ENCODE results near the gene SLC23A3. TPM values are rescaled to one million over a fixed set of nuclear protein-coding genes. Genes with fewer than 3 reads are reported as not detected.

SLC23A3 gene
- polyA plus RNA-seq, 3 donors: 1.1 TPM; not detected in 2

GRCh38 chr2:219183151-219183772, 13.4 kb upstream of the SLC23A3 start:
- peak overlapping the region in 3 of 7 donors; percentile 20 to 67 (median 22) for H3K27ac Mint-ChIP-seq
- Histone ChIP-seq H3K4me3 (replicated peaks in 1 of 3; ENCODE audit: low read depth in 2 of 3, low read length in 3 of 3) (no peak overlapping the region), H3K4me1 (ENCODE audit: control insufficient read depth in 1 of 2, insufficient read depth in 2 of 2, low read length in 2 of 2) (peaks cover 28 to 43% of the 10 kb centered on the region in 2 donors), H4K20me1 (ENCODE audit: insufficient read depth, low read length) (peaks cover 57% of the 10 kb centered on the region), H3K9ac (ENCODE audit: insufficient read depth, low read length, poor library complexity, severe bottlenecking) (no peak overlapping the region), H3K79me2 (ENCODE audit: insufficient read depth, low read length) (peaks cover 30% of the 10 kb centered on the region), H3K36me3 (replicated peaks in 1 of 2; ENCODE audit: control insufficient read depth in 1 of 2, insufficient read depth in 2 of 2, low read length in 2 of 2) (peaks cover 51 to 72% of the 10 kb centered on the region in 2 donors), H3K27me3 (ENCODE audit: control insufficient read depth in 2 of 2, insufficient read depth in 2 of 2, low read length in 2 of 2) (no peaks in the 10 kb centered on the region), H3K9me3 (replicated peaks in 1 of 2; ENCODE audit: control insufficient read depth in 1 of 2, insufficient read depth in 1 of 2, low read length in 2 of 2) (no peaks in the 10 kb centered on the region), H2AFZ (ENCODE audit: insufficient read depth, low read depth, low read length, poor library complexity, severe bottlenecking) (no peak overlapping the region), H3K4me2 (replicated peaks; ENCODE audit: extremely low read depth, low read length, poor library complexity, severe bottlenecking) (no peak overlapping the region), H3K27ac (ENCODE audit: low read depth in 1 of 2, low read length in 2 of 2) (peak overlapping the region in 1 of 2 donors; percentile 58)
- H3K4me1 Mint-ChIP-seq: peaks cover 42% of the 10 kb centered on the region
- no peak for DNase-seq
- no peak overlapping the region for H3K4me3 Mint-ChIP-seq
- intact Hi-C loops (cut with micrococcal nuclease): no loop called here
- H3K36me3 Mint-ChIP-seq: peaks cover 57 to 69% of the 10 kb centered on the region in 2 donors
- H3K9me3 Mint-ChIP-seq: peaks cover 0 to 2% (median 0%) of the 10 kb centered on the region in 7 donors
- H3K27me3 Mint-ChIP-seq (ENCODE audit: low read depth in 3 of 3): peaks cover 0 to 3% (median 0%) of the 10 kb centered on the region in 3 donors
- 84% methylated on average over 3 of the region's 6 CpGs for WGBS (ENCODE audit: insufficient coverage)
- TF ChIP-seq, protein P1, sequence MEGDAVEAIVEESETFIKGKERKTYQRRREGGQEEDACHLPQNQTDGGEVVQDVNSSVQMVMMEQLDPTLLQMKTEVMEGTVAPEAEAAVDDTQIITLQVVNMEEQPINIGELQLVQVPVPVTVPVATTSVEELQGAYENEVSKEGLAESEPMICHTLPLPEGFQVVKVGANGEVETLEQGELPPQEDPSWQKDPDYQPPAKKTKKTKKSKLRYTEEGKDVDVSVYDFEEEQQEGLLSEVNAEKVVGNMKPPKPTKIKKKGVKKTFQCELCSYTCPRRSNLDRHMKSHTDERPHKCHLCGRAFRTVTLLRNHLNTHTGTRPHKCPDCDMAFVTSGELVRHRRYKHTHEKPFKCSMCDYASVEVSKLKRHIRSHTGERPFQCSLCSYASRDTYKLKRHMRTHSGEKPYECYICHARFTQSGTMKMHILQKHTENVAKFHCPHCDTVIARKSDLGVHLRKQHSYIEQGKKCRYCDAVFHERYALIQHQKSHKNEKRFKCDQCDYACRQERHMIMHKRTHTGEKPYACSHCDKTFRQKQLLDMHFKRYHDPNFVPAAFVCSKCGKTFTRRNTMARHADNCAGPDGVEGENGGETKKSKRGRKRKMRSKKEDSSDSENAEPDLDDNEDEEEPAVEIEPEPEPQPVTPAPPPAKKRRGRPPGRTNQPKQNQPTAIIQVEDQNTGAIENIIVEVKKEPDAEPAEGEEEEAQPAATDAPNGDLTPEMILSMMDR (IDR thresholded peaks at IDR 0.05): no peak

DNA sequence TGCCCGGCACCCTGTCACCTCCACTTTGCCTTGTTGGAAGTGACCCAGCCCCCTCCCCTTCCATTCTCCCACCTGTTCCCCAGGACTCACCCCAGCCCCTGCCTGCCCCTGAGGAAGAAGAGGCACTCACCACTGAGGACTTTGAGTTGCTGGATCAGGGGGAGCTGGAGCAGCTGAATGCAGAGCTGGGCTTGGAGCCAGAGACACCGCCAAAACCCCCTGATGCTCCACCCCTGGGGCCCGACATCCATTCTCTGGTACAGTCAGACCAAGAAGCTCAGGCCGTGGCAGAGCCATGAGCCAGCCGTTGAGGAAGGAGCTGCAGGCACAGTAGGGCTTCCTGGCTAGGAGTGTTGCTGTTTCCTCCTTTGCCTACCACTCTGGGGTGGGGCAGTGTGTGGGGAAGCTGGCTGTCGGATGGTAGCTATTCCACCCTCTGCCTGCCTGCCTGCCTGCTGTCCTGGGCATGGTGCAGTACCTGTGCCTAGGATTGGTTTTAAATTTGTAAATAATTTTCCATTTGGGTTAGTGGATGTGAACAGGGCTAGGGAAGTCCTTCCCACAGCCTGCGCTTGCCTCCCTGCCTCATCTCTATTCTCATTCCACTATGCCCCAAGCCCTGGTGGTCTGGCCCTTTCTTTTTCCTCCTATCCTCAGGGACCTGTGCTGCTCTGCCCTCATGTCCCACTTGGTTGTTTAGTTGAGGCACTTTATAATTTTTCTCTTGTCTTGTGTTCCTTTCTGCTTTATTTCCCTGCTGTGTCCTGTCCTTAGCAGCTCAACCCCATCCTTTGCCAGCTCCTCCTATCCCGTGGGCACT, 12.7 kb upstream of the SLC23A3 start:
- Histone ChIP-seq H3K79me2 (ENCODE audit: insufficient read depth, low read length) (peaks cover 32% of the 10 kb centered on the region), H3K9me3 (replicated peaks in 1 of 2; ENCODE audit: control insufficient read depth in 1 of 2, insufficient read depth in 1 of 2, low read length in 2 of 2) (no peaks in the 10 kb centered on the region), H3K4me3 (replicated peaks in 1 of 3; ENCODE audit: low read depth in 2 of 3, low read length in 3 of 3) (peak overlapping the region in 1 of 3 experiments; percentile 18), H3K36me3 (replicated peaks in 1 of 2; ENCODE audit: control insufficient read depth in 1 of 2, insufficient read depth in 2 of 2, low read length in 2 of 2) (peaks cover 51 to 72% of the 10 kb centered on the region in 2 donors), H3K4me1 (ENCODE audit: control insufficient read depth in 1 of 2, insufficient read depth in 2 of 2, low read length in 2 of 2) (peaks cover 31 to 47% of the 10 kb centered on the region in 2 donors), H3K27me3 (ENCODE audit: control insufficient read depth in 2 of 2, insufficient read depth in 2 of 2, low read length in 2 of 2) (no peaks in the 10 kb centered on the region), H4K20me1 (ENCODE audit: insufficient read depth, low read length) (peaks cover 57% of the 10 kb centered on the region), H3K27ac (ENCODE audit: low read depth in 1 of 2, low read length in 2 of 2) (peak overlapping the region; percentile 6 to 58), H3K4me2 (replicated peaks; ENCODE audit: extremely low read depth, low read length, poor library complexity, severe bottlenecking) (peak overlapping the region; percentile 12), H3K9ac (ENCODE audit: insufficient read depth, low read length, poor library complexity, severe bottlenecking) (peak overlapping the region; percentile 35), H2AFZ (ENCODE audit: insufficient read depth, low read depth, low read length, poor library complexity, severe bottlenecking) (no peak overlapping the region)
- H3K4me1 Mint-ChIP-seq: peaks cover 44% of the 10 kb centered on the region
- WGBS (ENCODE audit: insufficient coverage): 20% methylated on average over 3 of the region's 8 CpGs
- H3K9me3 Mint-ChIP-seq: peaks cover 0 to 2% (median 0%) of the 10 kb centered on the region in 7 donors
- TF ChIP-seq, protein P1 (IDR thresholded peaks at IDR 0.05): no peak
- H3K4me3 Mint-ChIP-seq: no peak overlapping the region
- H3K27me3 Mint-ChIP-seq (ENCODE audit: low read depth in 3 of 3): peaks cover 0 to 3% (median 0%) of the 10 kb centered on the region in 3 donors
- DNase-seq: peak; percentile 31 to 64 (median 37)
- peaks cover 57 to 69% of the 10 kb centered on the region in 2 donors for H3K36me3 Mint-ChIP-seq
- intact Hi-C loops (cut with micrococcal nuclease): no loop called here
- peak overlapping the region in 5 of 7 donors; percentile 22 to 50 (median 27) for H3K27ac Mint-ChIP-seq
